Measurements from ENCODE around the gene GAS1. TPM values are rescaled to one million over a fixed set of nuclear protein-coding genes. Genes with fewer than 3 reads are reported as not detected.

GAS1 gene
- total and polyA plus RNA-seq, 10 donors = 2.0 to 13.2 (median 5.4) TPM

DNA sequence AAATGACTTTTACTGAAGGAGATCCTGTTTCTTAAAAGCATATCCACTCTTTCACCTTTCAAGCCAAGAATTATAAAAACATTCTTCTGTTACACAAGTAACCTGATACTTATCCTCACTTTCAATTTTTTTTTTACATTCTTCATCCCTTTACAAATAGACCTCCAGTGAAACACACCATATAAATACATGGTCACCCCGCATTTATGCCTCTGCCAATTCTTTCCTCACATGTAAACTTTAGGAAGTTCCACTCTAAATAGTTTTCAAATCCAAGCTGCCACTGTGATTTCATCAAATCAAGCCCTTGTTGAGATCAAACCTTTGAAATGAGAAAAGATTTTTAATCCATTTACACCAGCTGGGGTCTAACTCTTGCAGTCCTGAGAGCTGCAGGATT, 40.0 kb downstream of the GAS1 start:
- no peak for DNase-seq
- intact Hi-C loops (cut with DNase I; ENCODE audit: low total_unique reads) = no loop called here
- Histone ChIP-seq H3K4me1 (peaks cover 0 to 10% (median 3%) of the 10 kb centered on the region in 6 donors), H3K4me3 (no peak overlapping the region), H3K27me3 (replicated peaks in 1 of 7) (peaks cover 0 to 37% (median 5%) of the 10 kb centered on the region in 7 donors), H3K9me3 (peaks cover 0 to 15% (median 0%) of the 10 kb centered on the region in 8 donors), H3K27ac (no peak overlapping the region), H3K36me3 (no peaks in the 10 kb centered on the region)
- WGBS, 5 donors = 73 to 90% (median 81%) methylated on average over 1 of the region's 1 CpG
- no peak for TF ChIP-seq POLR2A (IDR thresholded peaks at IDR 0.05)
- TF ChIP-seq, protein P1, sequence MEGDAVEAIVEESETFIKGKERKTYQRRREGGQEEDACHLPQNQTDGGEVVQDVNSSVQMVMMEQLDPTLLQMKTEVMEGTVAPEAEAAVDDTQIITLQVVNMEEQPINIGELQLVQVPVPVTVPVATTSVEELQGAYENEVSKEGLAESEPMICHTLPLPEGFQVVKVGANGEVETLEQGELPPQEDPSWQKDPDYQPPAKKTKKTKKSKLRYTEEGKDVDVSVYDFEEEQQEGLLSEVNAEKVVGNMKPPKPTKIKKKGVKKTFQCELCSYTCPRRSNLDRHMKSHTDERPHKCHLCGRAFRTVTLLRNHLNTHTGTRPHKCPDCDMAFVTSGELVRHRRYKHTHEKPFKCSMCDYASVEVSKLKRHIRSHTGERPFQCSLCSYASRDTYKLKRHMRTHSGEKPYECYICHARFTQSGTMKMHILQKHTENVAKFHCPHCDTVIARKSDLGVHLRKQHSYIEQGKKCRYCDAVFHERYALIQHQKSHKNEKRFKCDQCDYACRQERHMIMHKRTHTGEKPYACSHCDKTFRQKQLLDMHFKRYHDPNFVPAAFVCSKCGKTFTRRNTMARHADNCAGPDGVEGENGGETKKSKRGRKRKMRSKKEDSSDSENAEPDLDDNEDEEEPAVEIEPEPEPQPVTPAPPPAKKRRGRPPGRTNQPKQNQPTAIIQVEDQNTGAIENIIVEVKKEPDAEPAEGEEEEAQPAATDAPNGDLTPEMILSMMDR (IDR thresholded peaks at IDR 0.05 in 8 of 11, conservative IDR thresholded peaks at IDR 0.05 in 3 of 11) = no peak
- no peak for TF ChIP-seq POLR2AphosphoS5 (IDR thresholded peaks at IDR 0.05)

DNA sequence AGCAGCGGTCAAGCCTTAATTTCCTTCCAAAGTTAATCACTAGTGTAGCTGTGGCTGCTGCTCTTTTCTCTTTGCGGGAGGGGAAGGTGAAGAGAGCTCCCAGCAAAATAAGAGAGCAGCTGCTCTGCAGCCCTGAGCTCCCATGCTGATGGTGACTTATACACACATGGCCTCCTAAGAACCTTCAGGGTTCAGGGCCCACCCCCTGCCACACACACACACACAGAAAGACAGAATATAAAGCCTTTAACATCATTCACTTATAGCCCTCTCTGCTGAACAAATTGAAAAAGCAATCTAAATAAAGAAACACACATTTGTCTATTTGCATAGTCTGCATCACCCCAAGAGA, 43.6 kb downstream of the GAS1 start:
- Histone ChIP-seq H3K27me3 (replicated peaks in 1 of 7) (peaks cover 0 to 56% (median 17%) of the 10 kb centered on the region in 7 donors), H3K9me3 (peaks cover 0 to 4% (median 0%) of the 10 kb centered on the region in 8 donors), H3K36me3 (no peaks in the 10 kb centered on the region), H3K27ac (no peak overlapping the region), H3K4me3 (no peak overlapping the region), H3K4me1 (peaks cover 0 to 12% (median 3%) of the 10 kb centered on the region in 6 donors)
- WGBS, 5 donors = 61 to 83% (median 71%) methylated on average over 2 of the region's 2 CpGs
- intact Hi-C loops (cut with DNase I; ENCODE audit: low total_unique reads) = no loop called here
- no peak for TF ChIP-seq POLR2AphosphoS5 (IDR thresholded peaks at IDR 0.05)
- no peak for TF ChIP-seq POLR2A (IDR thresholded peaks at IDR 0.05)
- TF ChIP-seq, protein P1 (IDR thresholded peaks at IDR 0.05 in 8 of 11, conservative IDR thresholded peaks at IDR 0.05 in 3 of 11) = no peak
- DNase-seq = no peak

DNA sequence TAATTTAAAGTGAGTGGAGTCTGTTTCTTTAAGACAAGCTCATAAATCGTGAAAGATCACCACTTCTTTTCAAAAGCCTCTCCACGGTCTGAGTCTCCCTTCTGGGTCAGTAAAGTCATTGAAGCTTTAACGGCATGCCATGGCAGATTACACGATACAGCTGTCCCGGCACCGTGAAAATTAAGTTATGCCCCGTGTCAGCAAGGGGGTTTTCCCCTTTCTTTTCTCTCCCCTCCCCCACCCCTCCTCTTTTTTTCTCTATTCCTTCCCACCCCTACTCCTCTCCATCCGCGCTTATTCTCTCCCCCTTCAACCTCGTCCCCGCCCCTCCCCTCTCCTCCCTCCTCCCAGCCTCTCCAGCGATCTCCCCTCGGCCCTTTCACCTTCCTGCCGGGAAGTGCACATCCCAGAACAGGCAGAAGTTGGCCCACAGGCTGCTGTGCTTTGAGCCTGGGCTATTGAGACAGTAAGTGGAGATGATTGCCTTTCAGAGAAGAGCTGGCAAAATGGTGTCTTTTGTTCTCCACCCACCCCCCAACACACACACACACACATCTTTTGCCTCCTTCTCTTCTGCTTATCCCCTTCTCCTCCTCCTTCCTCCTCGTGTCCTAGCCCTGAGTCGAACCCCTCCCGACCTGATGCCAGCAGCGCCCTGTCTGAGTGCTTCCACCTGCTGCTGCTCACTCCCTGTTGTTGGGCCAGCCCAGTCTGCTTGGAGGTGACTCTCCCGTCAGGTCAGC, 44.1 kb downstream of the GAS1 start:
- no peaks in the 10 kb centered on the region for H3K36me3 ChIP-seq
- 11 to 15% (median 13%) methylated on average over 19 of the region's 19 CpGs for WGBS, 5 donors
- intact Hi-C loops (cut with DNase I; ENCODE audit: low total_unique reads) = no loop called here
- TF ChIP-seq POLR2AphosphoS5 (IDR thresholded peaks at IDR 0.05) (no peak), POLR2A (IDR thresholded peaks at IDR 0.05) (no peak)
- no peak overlapping the region for H3K27ac ChIP-seq
- peak overlapping the region in 1 of 8 donors; percentile 9 for H3K4me3 ChIP-seq
- peaks cover 0 to 12% (median 3%) of the 10 kb centered on the region in 6 donors for H3K4me1 ChIP-seq
- H3K27me3 ChIP-seq (replicated peaks in 1 of 7) = peaks cover 0 to 56% (median 17%) of the 10 kb centered on the region in 7 donors
- H3K9me3 ChIP-seq = peaks cover 0 to 4% (median 0%) of the 10 kb centered on the region in 8 donors
- DNase-seq = no peak

DNA sequence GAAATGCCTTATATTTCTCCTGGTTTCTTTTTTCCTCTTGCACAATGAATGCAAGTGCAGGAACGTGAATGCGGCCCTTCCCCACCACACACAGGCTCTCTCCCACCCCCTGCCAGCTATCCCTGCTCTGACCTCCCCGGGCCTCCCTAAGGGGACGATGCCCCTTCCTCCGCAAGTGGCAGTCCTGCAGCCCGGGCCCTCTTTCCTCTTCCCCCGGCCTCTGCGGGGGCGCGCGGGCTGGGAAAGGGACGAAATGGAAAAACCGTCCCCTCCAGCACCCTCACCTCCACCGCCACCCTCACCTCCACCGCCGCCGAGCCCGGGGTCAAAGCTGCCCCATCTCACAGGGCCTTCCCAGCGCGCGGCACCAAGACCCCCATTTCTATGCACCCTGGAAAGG, 44.7 kb downstream of the GAS1 start:
- no peaks in the 10 kb centered on the region for H3K36me3 ChIP-seq
- peaks cover 0 to 56% (median 17%) of the 10 kb centered on the region in 7 donors for H3K27me3 ChIP-seq (replicated peaks in 1 of 7)
- WGBS, 5 donors = 5 to 16% (median 8%) methylated on average over 19 to 21 of the region's 21 CpGs
- no peak for DNase-seq
- peaks cover 0 to 4% (median 0%) of the 10 kb centered on the region in 8 donors for H3K9me3 ChIP-seq
- peak overlapping the region in 1 of 8 donors; percentile 9 for H3K4me3 ChIP-seq
- peaks cover 0 to 12% (median 3%) of the 10 kb centered on the region in 6 donors for H3K4me1 ChIP-seq
- H3K27ac ChIP-seq = no peak overlapping the region
- TF ChIP-seq, protein P1 (IDR thresholded peaks at IDR 0.05 in 8 of 11, conservative IDR thresholded peaks at IDR 0.05 in 3 of 11) = no peak
- TF ChIP-seq POLR2A (IDR thresholded peaks at IDR 0.05) = no peak
- no peak for TF ChIP-seq POLR2AphosphoS5 (IDR thresholded peaks at IDR 0.05)
- intact Hi-C loops (cut with DNase I; ENCODE audit: low total_unique reads) = no loop called here

Data from spleen (tissue), 11 donors.